AG08395 (cell line): Measurements from ENCODE around the gene NTHL1.

Experiments
- DNase-seq: peaks from one replicate; pipeline ENCODE4 v3.0.0; 2012; ENCODE audit warnings: mixed read lengths, low spot score

NTHL1 gene

DNA sequence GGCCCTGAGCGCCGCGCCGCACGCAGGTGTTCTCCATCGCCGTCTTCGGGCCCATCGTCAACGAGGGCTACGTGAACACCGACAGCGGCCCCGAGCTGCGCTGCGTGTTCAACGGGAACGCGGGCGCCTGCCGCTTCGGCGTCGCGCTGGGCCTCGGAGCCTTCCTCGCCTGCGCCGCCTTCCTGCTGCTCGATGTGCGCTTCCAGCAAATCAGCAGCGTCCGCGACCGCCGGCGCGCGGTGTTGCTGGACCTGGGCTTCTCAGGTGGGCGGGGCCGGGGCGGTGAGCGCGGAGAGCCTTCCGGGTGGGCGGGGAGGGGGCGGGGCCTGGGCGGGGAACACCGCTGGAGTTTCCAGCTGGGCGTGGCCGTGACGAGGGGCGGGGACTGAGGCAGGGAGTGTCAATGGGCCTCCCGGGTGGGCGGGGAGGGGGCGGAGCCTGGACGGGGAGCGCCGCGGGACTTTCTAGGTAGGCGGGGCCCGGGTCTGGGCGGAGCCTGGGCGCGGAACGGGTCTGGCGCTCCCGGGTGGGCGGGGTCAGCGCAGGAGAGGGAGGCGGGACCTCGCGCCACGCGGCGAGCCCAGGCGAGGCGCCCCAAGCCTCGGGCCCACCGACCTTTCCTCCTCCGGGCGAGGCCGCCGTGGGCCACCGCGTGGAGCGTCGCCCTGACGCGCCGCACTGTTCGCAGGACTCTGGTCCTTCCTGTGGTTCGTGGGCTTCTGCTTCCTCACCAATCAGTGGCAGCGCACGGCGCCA, 55.5 kb downstream of the NTHL1 start:
- DNase-seq, result peak; percentile 93

- no peak for DNase-seq
Measured at GRCh38 chr16:1991588-1991947, 56.1 kb downstream of the NTHL1 start.

DNA sequence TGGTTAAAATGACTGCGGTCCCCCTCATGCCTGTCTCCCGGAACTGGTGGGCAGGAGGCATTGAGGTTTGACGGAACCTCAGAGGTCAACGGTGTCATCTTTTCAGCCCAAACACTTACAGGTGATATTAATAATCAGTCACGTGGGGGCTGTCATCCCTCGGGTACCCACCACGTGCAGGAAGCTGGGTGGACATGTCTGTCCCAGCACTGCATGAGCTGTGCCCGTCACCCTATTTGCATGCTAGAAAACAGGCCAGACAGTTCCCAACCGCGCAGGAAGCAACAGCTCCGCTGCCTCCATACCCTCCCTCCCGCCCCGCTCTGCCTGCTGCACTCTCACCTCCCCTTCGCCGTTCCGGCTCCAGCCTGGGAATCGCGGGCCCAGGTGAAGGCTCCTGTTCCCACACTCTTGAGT, 56.5 kb downstream of the NTHL1 start:
- no peak for DNase-seq

DNA sequence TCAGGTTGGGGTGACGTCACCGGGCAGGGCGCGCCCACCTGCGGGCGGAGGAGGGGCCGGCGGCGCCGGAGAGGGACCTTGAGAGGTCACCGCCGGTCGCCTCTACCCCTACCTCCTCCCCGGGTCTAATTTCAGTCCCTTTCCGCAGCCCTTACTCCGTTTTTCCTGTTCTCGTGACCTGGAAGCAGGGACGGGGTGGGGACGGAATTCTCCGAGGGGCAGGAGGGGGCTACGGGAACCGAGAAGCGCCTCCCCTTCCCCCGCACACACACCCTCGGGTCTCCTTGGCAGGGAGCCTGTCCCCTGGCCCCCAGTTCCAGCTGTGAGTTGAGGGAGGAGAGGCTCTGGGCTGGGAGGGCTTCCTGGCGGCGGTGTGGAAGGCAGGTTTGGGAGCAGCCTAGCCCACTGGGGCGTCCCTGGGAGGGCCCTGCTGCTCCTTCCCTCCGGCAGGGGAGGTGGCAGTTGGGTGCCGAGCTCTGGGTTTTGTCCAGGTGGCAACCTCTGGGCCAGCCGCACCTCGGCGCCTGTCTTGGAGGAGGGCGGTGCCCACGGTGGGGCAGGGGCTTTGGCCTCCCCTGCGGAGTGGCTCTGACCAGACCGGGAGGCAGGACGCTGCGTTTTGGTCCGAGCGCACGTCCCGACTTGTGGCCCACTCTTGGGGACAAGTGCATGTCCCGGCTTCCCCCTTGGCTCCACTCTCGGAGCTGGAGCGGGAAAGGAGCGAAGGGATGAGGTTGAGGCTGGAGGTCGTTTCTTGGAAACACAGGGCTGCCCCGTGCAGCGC, 57.1 kb downstream of the NTHL1 start:
- DNase-seq, result no peak

GRCh38 chr16:1990101-1990350, 57.6 kb downstream of the NTHL1 start:
- no peak for DNase-seq
